B cell (primary cell): ENCODE results near the gene CERS1.

Source experiments
- EZH2 ChIP-seq: IDR thresholded peaks from 2 replicates; pipeline ENCODE4 v1.6.1; 2012; ENCODE audit warnings: borderline replicate concordance, low read depth, mild to moderate bottlenecking, moderate library complexity, low read length; ENCODE audit not compliant: insufficient read depth, poor library complexity, severe bottlenecking
- TF ChIP-seq, protein P1 (sequence below): fragments of 200-600 bp; IDR thresholded peaks from one replicate; pipeline ENCODE4 v1.8.0; 2022; ENCODE audit warnings: antibody characterized with exemption, mild to moderate bottlenecking

DNA sequence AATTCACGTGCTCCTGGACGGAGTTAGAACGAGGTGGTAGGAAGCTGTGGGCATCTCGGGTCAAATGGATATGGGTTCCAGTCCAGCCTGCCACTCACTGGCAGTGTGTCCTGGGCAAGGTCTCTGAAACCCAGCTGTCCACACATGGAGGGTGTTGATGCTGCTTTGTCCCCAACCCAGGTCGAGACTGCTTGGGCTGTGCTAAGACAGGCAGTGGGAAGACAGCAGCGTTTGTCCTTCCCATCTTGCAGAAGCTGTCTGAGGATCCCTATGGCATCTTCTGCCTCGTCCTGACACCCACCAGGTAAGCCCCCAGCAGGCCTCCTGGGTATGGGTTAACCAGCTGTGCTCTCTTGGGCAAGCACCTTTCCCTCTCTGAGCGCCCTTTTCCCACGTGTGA is 24.4 kb upstream of the CERS1 start:
- TF ChIP-seq, protein P1, sequence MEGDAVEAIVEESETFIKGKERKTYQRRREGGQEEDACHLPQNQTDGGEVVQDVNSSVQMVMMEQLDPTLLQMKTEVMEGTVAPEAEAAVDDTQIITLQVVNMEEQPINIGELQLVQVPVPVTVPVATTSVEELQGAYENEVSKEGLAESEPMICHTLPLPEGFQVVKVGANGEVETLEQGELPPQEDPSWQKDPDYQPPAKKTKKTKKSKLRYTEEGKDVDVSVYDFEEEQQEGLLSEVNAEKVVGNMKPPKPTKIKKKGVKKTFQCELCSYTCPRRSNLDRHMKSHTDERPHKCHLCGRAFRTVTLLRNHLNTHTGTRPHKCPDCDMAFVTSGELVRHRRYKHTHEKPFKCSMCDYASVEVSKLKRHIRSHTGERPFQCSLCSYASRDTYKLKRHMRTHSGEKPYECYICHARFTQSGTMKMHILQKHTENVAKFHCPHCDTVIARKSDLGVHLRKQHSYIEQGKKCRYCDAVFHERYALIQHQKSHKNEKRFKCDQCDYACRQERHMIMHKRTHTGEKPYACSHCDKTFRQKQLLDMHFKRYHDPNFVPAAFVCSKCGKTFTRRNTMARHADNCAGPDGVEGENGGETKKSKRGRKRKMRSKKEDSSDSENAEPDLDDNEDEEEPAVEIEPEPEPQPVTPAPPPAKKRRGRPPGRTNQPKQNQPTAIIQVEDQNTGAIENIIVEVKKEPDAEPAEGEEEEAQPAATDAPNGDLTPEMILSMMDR: no peak
- TF ChIP-seq EZH2: no peak
